ENCODE data around the gene TANC1.
A peak's percentile ranks its signal among the peaks of the same experiment; 100 is the strongest.

TANC1 gene

GRCh38 chr2:159117658-159118057 is 149.2 kb downstream of the TANC1 start:
- no peak for DNase-seq (ENCODE audit: low read depth)
- H3K4me3 ChIP-seq (ENCODE audit: low read depth, low read length), result no peak overlapping the region
- no peak for TF ChIP-seq CTCF (IDR thresholded peaks at IDR 0.05; ENCODE audit: low read depth, low read length, missing control alignments)

GRCh38 chr2:159118115-159118858 is 149.8 kb downstream of the TANC1 start:
- DNase-seq (ENCODE audit: low read depth), result peak; percentile 67
- no peak overlapping the region for H3K4me3 ChIP-seq (ENCODE audit: low read depth, low read length)
- TF ChIP-seq CTCF (IDR thresholded peaks at IDR 0.05; ENCODE audit: low read depth, low read length, missing control alignments), result peak; percentile 93

GRCh38 chr2:159118859-159119500 is 150.5 kb downstream of the TANC1 start:
- TF ChIP-seq CTCF (IDR thresholded peaks at IDR 0.05; ENCODE audit: low read depth, low read length, missing control alignments), result no peak
- no peak overlapping the region for H3K4me3 ChIP-seq (ENCODE audit: low read depth, low read length)
- no peak for DNase-seq (ENCODE audit: low read depth)

GRCh38 chr2:159119652-159120257 is 151.3 kb downstream of the TANC1 start:
- TF ChIP-seq CTCF (IDR thresholded peaks at IDR 0.05; ENCODE audit: low read depth, low read length, missing control alignments), result no peak
- DNase-seq (ENCODE audit: low read depth), result no peak
- no peak overlapping the region for H3K4me3 ChIP-seq (ENCODE audit: low read depth, low read length)

- H3K4me3 ChIP-seq (ENCODE audit: low read depth, low read length), result no peak overlapping the region
- TF ChIP-seq CTCF (IDR thresholded peaks at IDR 0.05; ENCODE audit: low read depth, low read length, missing control alignments), result no peak
- no peak for DNase-seq (ENCODE audit: low read depth)
These were observed 155.3 kb downstream of the TANC1 start for GRCh38 chr2:159123786-159124185.

- no peak for TF ChIP-seq CTCF (IDR thresholded peaks at IDR 0.05; ENCODE audit: low read depth, low read length, missing control alignments)
- H3K4me3 ChIP-seq (ENCODE audit: low read depth, low read length), result no peak overlapping the region
- no peak for DNase-seq (ENCODE audit: low read depth)
These were observed 156.0 kb downstream of the TANC1 start for GRCh38 chr2:159124441-159124911.

Measured in GM12864 (cell line).